Stimulated activated CD8-positive, alpha-beta memory T cell treated with anti-CD3 and anti-CD28 coated beads, Interleukin-4, amount 100 ng/mL, for 24 hours (primary cell): ENCODE measurements around the gene FGGY.
A peak's percentile ranks its signal among the peaks of the same experiment; 100 is the strongest.
"Not testable (repeated sequence)": the region's sequence is repeated elsewhere in the genome, so short reads cannot be mapped to it uniquely, and the experiment has no call there.

ENCODE experiments used
- DNase-seq: peaks from one replicate; pipeline ENCODE4 v3.0.0-alpha.2; 2020; ENCODE audit warnings: low read depth

Gene FGGY

GRCh38 chr1:59549903-59550302, 253.0 kb downstream of the FGGY start:
- DNase-seq, result no peak

DNA sequence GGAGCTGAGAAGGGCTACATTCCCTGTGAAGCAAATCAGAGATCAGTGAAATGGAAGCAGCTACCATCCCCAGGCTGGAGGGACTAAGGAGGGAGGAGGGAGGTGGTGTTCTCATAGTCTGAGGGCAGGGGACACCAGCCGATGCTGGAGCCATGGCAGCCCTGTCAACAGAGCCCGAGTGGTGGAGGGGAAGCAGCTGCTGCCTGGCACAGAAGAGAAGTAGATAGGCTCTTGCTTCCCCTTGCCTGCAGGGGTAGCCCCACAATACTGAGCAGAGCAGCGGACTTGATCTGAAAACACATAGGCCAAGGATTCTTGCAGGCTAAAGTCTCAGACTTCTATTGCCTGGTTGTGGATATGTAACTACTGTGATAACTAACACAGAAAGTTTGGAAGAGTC, 255.1 kb downstream of the FGGY start:
- no peak for DNase-seq

GRCh38 chr1:59553371-59553770, 256.5 kb downstream of the FGGY start:
- DNase-seq, result no peak

DNA sequence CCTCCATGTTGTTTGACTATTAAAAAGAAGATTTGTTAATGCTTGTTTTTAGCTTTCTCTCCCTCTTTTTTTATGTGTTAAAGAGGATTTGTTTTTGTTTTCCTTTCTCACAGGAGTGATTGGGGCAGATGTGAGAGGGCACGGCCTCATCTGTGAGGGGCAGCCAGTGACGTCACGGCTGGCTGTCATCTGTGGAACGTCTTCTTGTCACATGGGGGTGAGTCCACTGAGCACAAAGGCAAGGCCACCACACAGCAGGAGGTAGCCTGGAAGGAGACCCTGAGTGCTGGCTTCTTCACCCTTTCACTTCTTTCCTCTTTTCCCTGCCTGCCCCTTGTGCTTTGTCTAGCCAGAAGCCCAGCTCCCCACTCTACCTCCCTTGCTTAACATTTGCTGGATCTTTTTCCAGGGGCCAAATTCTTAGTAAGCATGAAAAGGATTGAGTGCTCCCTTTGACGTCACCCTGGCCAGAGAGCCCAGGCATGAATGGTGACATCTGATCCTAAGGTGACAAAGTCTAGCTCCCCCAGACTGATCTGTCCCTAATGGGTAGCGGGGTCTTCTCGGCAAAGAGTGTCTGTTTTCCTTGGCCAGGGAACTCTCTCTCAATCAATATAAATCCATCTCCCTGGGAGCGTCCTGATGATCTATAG, 257.2 kb downstream of the FGGY start:
- no peak for DNase-seq

- DNase-seq, result no peak
Measured at GRCh38 chr1:59554752-59555151, 257.9 kb downstream of the FGGY start.

DNA sequence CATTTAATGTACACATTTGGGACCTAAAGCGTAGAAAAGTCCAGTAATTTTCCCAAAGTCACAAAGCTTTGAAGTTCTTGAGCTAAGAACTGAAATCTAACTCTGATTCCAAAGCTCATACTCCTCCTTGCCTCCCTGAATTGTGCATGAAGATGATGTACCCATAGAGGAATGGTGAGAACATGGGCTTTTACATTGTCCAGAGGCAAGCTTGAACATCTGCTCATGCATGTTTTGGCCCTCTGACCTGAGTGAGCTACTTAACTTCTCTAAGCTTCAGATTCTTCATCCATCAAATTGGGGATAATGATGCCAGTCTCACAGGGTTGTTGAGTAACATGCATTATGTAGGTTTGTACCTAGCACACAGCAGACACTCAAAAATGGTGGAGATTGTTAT, 259.5 kb downstream of the FGGY start:
- DNase-seq, result no peak

GRCh38 chr1:59556802-59557548, 260.1 kb downstream of the FGGY start:
- DNase-seq, result no peak

GRCh38 chr1:59557549-59557885, 260.6 kb downstream of the FGGY start:
- DNase-seq, result no peak

DNA sequence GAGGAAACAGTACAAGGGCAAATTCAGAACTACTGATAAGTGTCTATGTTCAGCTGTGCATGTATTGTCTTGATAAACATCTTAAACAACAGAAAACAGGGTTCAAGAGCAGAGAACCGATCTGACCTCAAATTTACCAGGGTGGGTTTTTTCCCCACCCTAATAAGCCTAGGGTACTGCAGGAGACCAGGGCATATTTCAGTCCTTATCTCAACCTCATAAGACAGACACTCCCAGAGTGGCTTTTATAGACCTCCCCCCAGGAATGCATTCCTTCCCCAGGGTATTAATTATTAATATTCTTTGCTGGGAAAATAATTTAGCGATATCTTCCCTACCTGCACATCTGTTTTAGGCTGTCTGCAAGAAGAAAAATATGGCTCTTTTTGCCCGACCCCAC, 261.7 kb downstream of the FGGY start:
- DNase-seq, result not testable (repeated sequence)

DNA sequence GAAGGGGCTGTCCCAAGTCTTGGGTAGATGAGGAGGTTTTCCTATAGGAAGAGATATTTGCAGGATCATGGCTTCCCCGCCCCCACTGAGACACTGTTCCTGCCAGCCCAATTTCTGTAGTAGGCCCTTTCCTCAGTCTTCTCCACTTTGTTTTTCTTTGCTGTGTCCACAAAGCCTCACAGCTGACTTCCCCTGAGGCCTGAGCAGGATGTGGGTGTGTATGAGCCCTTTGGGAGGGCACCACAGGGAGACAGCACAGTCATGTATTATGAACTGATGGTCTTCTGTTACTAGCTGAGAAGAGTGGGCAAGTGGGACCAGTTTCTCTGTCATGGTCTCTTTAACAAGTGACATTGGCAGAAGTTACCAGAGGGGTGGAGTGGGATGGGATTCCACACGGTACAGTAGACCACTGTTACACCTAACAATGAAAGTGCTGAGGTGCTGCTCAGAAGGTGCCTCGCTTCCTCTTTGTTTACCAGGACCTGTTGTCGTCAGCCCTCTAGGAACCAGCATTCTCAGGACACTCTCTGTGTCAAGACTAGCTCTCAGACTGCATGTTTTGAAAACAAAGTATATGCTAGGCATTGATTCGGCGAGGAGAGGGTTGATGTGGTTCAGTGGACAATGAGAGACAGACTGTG, 264.0 kb downstream of the FGGY start:
- no peak for DNase-seq

- DNase-seq, result no peak
Measured at GRCh38 chr1:59561796-59562195, 264.9 kb downstream of the FGGY start.

DNA sequence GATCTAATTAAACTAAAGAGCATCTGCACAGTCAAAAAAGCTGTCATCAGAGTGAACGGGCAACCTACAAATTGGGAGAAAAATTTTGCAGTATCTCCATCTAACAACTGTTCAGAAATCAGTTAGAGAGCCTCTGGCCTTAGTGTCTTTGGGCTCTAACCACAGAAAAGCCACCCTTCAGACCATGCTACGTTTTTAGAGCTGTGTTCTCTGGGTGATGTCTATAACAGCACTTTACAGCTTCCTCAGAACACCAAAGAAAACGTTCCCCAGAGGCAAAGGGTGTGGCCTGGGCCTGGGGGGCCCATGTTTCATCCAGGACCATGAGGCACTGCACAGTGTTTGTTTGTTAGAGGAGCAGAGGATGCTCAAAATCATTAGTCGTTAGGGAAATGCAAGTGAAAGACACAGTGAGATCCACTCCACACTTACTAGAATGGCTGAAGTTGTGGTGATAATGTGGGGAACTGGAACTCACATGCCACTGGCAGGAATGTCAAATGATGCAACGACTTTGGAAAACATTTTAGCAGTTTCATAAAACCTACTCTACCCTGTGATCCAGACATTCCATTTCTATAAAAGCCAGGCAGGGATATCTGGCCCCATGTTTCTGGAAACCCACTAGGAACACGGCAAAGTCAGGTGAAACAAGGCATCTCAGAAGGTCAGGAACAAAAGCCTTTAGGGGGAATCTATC, 267.4 kb downstream of the FGGY start:
- DNase-seq, result no peak

DNA sequence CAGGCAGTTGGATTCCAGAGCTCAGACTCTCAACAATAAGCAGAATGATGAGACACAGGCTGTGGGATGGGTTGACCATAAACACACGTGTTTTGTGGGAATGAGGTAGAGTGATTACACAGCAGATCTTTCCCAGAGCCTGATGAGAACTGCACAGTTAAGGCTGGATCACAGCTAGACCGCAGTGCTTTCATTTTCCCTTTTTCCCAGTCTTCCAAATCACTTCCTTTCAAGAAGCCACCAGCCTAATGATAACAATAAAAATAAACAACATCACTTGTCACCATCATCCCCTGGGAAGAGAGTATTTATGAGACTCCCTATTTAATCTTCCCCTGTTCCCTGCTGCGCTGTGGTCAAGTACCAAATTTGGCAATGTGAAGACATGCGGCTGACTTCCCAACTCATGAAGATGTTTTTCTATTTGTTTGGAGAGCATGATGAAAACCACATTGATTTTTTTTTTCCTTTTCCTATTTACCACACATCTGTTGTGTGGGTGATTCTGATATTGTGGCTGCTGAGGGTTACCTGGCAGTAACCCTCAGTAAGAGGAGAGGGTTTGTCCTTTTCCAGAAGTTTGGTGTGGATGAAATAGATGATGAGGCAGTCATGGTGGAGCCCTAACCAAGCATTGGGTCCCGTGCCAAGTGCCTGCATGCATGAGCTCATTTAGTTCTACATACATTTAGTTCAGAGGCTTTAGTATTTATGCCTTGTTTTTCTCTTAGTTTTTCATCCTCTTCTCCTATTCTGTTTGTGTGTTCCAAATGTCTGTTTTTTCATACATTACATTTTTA, 268.9 kb downstream of the FGGY start:
- DNase-seq, result no peak

- DNase-seq, result no peak
Measured at GRCh38 chr1:59568158-59568935, 271.5 kb downstream of the FGGY start.

GRCh38 chr1:59569198-59569597, 272.3 kb downstream of the FGGY start:
- no peak for DNase-seq

DNA sequence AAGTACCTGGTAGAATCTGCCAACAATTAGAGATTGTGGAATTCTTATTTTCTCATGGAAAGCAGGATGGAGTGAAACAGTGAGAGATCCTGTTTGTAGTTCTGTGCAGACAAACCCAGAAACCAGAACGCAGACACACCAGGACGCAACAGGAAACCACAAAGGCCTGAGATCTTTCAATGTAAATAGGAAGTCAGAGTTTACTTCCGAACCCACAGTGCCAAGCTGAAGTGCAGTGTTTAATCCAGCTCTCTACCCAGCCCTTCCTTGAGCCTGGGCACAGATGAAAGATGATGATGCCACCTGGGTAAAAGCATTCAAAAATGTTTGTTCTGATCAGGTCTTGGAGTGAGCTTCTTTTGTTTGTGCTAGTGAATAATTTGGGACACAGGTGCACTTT, 273.6 kb downstream of the FGGY start:
- DNase-seq, result peak; percentile 4

- no peak for DNase-seq
Measured at GRCh38 chr1:59574085-59574484, 277.2 kb downstream of the FGGY start.

GRCh38 chr1:59577774-59578173, 280.9 kb downstream of the FGGY start:
- DNase-seq, result no peak

DNA sequence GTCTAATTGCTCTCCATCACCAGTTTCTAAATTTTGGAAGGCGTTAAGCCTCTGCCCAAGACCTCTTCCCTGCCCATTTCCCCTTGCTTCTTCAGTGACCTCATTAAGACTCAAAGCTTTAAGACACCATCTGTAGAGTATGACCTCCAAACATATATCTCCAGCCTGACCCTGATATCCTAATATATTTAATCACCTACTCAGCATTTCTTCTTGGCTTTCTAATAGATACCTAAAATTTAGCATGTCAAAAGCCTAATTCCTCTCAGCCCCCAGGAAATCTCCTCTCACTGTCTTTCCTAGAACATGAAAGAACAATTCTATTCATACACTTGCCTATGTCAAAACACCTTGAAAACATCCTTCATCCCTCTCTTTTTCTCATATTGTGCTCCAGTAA, 282.3 kb downstream of the FGGY start:
- no peak for DNase-seq

DNA sequence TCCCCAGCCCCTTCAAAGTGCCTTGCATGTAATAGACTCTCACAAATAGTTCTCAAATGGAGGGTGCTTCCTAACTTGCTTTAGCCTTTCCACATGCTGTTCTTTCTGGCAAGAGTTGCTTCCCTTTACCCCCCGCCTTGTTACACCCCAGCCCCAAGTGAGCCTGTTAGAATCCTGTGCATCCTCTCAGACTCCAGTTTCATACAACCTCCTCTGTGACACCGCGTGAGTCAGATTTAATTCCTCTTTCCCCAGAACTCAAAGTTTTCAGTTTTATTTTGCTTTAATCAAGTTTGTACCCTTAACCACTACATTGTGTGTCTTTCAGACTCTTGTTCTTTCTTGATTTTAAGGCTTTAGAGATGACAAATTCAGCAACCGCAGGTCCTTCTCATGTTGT, 283.4 kb downstream of the FGGY start:
- no peak for DNase-seq

GRCh38 chr1:59592410-59592809, 295.5 kb downstream of the FGGY start:
- DNase-seq, result not testable (repeated sequence)
